GM18868 (cell line): Measurements from ENCODE around the gene NPC1.
"Not testable (repeated sequence)": the region's sequence is repeated elsewhere in the genome, so short reads cannot be mapped to it uniquely, and the experiment has no call there.

ENCODE experiments used
- ATAC-seq: cut with Tn5 transposase; IDR thresholded peaks from one replicate; pipeline ENCODE4 v1.9.1; 2021; ENCODE audit warnings: mild to moderate bottlenecking, moderate library complexity; ENCODE audit not compliant: unreplicated experiment

Gene NPC1

DNA sequence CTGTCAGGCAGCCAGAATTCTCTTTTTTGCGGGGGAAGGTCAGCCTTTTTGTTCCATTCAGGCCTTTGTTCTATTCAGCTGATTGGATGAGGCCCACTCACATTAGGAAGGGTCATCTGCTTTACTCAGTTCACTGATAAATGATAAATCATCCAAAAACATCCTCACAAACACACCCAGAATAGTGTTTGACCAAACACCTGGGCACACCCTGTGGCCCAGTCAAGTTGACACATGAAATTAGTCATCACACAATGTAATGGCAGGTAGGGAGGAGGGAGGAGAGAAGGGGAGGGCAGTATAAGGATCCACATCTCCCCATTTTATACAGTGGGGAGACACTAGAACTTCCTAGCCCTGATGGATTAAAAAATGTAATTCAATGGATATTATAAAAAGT lies 91.3 kb downstream of the NPC1 start:
- no peak for ATAC-seq

- no peak for ATAC-seq
Measured at GRCh38 chr18:23493654-23494053, 92.7 kb downstream of the NPC1 start.

DNA sequence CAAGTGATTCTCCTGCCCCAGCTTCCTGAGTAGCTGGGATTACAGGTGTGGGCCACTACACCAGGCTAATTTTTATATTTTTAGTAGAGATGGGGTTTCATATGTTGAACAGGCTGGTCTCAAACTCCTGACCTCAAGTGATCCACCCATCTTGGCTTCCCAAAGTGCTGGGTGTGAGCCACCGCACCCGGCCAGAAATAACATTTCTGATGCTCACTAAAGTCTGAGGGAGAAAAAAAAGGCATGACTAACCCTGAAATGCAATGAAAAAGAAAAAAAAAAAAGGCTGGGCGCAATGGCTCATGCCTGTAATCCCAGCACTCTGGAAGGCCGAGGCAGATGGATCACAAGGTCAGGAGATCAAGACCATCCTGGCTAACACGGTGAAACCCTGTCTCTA lies 96.7 kb downstream of the NPC1 start:
- not testable (repeated sequence) for ATAC-seq

GRCh38 chr18:23487738-23488570 lies 98.4 kb downstream of the NPC1 start:
- peak; percentile 82 for ATAC-seq

- ATAC-seq = no peak
Measured at GRCh38 chr18:23485386-23485785, 100.9 kb downstream of the NPC1 start.

DNA sequence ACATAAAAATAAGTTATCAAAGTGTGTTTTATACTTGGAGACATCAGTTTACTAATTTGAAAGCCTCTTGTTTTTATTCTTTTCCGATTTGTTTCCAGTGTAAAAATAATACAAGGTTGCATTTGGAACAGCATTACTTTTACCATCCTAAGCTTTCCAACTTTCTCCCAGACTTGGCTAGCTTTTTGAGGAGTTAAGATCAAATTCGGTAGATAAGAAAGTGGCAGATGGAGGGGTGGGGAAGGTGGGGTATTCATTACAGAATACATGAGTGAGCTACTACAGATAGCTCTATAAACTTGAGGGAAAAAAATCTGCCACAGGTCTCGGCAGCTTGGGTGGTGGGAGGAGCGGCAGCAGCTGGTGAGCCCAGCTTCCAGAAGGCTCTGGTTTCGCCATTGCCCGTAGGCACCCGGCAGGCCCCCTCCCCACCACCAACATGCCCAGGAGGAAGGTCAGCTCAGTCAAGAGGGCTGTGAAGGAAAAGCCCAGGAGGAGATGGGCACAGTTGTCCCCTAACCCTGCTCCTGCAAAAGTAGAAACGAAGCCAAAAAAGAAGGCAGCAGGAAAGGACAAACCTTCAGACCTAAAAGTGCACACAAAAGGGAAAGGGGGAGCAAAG lies 101.6 kb downstream of the NPC1 start:
- no peak for ATAC-seq
